GM18870 (cell line): ENCODE data around the gene PACRG.

Experiments
- ATAC-seq: cut with Tn5 transposase; IDR thresholded peaks from one replicate; pipeline ENCODE4 v1.9.1; 2021; ENCODE audit warnings: moderate library complexity; ENCODE audit not compliant: unreplicated experiment

The PACRG gene

DNA sequence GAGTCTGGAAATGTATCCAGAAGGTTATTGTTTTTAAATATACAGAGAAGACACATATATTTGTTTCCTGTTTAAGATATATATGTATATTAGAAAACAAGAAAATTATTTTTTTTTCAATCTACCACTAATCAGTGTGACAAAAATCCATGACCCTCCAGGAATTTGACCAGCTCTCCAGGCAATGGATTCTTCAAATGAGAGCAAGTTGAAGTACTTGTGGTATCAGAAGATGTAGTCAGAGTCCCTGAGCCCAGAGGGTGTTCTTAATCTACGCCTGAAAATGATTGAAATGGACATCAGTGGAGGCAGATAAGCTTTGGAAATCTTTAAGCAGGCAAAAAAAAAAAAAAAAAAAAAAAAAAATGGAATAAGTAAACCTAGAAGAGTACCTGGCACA is 500.3 kb downstream of the PACRG start:
- ATAC-seq: no peak

DNA sequence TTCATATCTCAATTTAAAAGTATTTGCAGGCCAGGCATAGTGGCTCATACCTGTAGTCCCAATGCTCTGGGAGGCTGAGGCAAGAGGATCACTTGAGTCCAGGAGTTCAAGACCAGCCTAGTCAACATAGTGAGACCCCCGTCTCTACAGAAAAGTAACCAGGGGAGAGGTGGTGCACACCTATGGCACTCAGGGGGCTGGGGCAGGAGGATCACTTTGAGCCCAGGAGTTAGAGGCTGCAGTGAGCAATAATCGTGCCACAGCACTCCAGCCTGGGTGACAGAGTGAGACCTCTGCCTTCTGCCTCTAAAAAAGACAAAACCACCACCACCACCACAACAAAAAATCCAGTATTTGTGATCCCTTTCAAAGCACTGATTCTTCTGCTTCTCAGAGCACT is 501.3 kb downstream of the PACRG start:
- ATAC-seq: no peak

DNA sequence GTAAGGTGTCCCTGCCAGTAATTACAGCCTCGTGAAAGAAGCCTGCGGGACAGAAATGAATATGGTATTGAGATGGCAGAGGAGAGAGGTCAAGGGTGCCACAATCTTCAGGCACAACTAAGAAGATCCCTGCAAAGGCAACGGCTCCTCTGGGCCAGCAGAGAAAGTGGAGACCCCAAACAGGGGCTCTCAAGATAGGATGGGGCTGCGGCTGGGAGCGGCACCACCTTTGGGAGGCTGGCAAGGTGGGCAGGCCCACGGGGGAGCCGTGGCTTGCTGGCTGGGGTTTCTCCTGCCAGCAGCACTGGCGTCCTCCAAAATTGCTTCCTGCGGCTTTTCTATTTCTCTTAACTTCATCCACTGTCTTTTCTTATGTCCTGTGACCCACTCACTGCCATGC is 503.1 kb downstream of the PACRG start:
- no peak for ATAC-seq

DNA sequence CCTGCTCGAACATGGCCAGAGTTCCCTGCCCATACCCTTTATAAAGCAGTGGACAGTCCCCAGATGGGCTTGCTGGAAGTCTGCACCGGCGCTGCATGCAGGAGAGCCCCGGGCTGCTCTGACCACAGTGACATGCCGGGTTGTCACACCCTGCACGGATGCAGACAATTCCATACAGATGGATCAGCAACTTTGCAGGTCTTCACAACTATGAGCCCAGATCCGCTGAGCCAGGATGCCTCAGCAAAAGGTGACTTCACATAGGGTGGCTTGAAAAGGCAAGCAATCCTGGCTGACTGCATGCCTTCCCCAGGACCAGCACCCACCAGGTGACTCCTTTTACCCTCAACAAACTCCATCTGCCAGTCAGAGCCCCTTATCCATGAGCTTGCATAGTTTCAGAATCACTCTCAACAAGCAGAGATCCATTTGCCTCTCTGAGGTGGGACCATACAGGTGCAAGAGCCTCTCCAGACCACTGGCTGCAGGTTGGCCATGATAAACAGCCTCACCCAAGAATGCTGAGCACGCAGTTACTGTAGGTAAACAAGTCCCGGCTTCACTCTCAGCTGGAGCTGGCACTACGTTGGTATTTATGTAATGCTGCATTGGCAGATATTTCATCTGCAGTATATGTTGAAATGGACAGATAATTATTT is 503.7 kb downstream of the PACRG start:
- ATAC-seq: no peak

DNA sequence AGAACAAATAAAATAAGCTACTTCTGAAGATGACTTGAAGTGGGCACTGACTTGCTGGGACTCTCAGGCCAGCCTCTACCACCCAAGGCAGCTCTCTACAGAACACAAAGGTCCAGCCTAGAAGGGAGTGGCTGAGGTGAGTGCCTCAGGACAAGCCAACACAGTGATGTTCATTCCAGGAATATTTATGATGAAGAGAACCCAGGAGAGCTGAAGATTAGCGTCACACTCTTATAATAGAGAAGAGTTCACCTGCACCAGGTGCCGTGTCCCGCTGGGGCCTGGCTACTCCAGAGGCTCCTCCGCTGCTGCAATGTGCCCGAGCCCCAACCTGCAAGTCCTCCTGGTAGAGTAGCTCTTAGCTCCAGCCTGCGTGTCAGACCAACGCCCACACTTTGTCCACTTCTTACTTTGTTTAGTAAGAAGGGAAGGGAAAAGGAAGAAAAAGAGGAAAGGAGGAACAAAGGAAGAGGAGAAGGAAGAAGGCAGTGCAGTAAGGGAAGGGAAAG is 504.3 kb downstream of the PACRG start:
- no peak for ATAC-seq

DNA sequence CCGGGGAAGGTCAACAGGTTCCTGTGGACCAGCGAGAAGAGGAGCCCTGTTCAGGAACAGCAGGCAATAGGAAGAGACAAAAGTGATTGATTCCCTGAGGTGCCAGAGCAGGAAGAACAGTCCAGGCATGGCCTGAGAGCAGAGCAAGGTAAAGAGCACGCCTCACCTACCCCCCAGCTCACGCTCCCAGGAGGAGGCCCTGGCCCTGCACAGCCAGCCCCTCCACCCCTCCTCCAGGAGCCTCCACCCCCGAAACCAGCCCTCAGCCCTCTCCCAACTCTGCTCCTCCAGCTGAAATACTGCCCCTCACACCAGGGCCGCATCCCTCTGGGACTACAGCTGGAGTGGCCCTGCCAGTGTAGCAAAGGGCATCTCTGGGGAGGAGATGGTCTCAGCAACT is 504.9 kb downstream of the PACRG start:
- ATAC-seq: no peak

DNA sequence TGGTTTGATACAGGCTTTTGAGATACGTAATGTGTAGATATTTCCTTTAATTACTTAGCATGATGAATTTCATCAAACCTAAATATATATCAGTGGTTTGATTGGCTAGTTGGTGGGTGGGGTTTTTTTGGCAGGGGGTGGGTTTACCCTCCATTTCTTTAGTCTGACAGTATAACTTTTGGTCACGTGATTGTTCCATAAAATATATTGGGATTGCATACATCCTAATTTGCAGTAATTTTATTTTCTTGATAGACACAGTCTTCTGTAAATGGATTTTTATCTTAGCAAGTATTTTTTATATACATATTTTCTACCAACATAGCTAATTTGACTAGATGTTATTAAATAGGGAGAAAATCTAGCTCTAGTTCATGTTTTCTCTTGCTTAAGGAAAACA is 509.3 kb downstream of the PACRG start:
- no peak for ATAC-seq

DNA sequence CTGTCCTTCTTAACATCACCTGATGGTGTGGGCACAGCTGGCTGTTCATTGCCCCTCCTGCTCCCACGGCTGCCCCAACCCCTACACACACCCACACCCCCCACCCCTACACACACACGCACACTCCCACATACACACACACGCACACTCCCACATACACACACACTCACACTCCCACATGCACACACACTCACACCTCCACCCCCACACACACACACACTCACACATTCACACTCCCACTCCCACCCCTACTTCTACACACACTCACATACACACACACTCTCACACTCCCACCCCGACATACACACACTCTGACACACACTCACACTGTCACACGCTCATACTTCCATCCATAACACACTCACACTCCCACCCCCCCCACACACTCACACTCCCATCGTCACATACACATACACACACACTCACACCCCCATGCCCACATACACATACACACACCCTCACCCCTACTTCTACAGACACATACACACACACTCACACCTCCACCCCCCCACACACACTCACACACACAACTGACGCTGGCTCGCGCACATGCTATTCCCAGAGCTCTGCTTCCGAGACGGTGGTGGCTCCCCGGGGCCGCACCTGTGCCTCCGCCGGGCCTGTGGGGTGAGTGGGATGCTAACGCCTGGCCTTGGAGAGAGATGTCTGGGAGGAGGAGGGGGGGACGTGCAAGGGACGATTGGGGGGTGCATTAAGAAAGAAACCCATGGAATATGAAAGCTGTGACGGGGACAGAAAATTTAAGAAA is 512.0 kb downstream of the PACRG start:
- ATAC-seq: no peak

DNA sequence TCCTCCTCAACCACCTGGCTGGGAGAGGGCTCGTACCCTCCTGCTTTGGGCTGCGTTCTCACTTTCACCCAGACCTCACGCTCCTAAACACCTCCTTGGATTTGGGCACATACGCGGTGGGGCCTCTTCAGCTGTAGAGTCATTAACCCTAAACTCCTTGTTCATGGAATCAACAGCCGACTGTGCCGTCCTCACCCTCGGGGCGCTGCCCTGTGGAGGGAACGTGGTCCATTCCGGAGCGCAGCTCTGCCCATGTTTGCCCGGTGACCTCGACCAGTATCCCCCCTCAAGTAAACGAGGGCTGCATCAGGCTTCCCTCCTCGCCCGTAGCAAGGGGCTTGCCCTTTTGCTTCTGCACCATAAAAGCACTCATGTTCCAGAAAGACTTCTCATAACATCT is 512.8 kb downstream of the PACRG start:
- no peak for ATAC-seq

DNA sequence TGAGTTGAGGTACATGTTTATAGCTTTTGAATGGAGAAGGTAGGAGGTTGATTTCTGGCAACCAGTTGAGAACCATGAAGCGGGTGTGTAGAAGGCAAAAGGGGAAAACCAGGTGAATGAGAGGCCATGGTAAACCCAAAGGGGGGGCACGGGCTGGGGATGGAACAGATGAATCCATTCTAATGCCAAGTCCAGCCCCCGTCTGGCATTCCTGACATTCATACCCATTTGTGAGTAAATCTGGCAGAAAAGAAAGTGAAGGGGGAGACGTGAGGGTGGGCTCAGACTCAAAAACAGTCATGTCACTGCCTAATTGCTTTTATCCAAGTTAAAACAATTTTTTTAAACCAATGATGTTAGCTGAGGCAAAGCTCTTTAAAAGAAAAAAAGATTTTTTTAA is 513.9 kb downstream of the PACRG start:
- no peak for ATAC-seq

DNA sequence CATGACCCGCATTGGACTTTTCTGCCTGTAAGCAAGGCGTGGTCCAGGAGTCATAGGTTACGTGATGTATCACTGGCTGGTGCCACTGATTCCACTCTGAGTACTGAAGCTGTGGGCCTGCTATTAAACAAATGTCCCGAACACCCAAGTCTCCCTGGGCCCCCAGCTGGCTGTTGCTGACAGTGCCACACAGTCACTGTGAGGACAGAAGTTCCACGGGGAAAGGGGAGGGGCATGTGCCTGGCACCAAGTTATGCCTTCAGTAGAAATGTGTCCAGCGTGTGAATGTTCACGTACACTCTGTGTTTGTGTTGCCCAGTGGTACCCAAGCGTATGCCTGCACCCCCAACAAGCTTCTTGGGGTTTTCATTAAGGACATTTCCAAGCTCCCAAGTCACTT is 515.3 kb downstream of the PACRG start:
- no peak for ATAC-seq

DNA sequence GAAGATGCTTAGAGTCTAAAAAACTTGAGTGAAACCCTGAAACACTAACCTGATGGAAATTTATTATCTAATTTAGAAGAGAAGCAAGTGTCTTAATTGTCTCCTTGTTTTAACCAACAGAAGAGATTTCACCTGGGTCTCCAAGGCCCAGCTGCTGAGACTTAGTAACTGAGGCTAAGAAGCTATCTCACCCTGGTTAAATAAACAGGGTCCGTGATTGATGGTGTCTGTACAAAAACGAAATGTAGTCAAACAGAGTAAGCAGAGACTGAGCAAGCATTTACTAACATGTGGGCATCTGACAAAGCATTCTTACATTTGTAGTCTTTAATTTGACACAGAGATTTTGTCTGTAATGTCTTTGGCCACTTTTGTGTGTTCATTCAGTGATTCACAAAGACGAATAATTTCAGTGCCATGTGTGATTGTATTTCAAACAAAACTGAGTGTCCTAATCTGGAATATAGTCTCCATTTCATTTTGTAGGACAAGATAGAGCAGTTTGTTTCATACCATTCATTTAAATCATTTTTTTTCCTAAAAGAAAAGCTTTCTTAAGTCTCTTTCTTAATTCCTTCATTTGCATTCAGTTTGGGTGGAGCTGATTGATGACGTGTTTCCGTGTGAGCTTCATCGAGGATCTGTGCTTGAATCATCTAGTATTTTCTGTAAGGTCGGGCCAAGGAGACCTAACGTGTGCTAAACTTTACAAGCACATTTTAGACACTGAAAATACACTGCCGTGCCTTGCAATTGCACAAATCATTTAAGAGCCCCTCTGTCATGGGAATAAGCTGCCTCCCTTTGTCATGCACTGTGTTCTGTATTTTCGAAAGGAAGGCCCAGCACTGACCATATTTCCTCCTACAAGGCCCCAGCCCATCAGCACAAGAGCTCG is 516.2 kb downstream of the PACRG start:
- no peak for ATAC-seq

DNA sequence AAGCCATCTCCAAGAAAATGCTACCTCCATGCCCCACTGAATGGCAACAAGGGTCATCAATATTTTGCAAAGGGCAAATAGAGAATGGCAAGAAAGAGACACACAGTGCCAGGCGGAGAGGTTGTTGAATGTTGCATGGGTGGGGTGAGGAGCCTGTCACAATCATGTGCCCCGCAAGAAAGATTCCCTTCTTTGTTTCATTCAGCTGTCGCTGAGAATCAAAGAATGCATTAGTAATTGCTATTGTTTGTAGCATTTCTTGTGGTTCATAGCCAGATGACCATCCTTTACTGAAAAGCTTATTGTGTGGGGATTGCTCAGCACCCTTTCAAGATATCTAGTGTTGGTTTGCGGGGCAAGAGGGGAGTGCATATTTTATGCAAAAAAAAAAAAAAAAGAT is 520.3 kb downstream of the PACRG start:
- no peak for ATAC-seq

DNA sequence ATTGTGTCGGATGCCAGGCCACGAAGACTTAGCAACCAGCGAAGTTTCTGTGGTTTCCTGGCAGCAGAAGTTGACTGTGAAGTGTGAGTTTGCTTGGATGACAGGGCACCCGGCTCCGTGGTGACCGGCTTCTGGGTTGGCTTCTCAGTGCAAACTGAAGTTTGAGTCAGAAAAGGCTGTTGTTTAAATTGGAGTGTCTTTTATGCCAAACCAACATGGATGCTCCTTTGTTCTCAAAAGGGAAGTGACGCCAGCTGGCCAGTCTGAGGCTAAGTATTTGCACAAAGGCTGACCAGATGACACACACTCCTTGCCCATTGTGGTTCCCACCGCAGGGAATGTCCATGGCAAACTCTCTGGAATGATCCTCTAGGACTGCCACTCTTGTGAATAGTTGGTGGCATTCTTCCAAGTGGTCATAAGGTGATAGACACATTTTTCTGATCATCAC is 521.9 kb downstream of the PACRG start:
- no peak for ATAC-seq

DNA sequence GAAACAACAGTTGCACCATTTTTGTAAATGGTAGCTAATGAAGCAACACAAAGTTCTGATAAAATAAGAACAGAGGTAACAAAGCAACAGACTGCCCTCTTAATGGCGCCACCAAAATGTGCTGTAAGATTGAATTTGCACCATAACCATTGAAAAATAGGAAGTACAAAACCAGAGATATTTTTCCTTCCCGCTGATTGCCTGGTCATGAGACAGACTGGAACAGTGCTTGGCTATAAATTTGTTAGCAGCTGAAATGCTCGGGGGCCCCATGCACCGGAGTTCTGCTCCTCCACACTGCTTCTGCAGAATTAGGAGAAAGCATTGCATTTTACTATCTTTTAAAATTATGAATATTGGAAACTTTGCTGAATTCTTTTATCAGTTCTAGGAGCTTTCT is 522.3 kb downstream of the PACRG start:
- no peak for ATAC-seq

DNA sequence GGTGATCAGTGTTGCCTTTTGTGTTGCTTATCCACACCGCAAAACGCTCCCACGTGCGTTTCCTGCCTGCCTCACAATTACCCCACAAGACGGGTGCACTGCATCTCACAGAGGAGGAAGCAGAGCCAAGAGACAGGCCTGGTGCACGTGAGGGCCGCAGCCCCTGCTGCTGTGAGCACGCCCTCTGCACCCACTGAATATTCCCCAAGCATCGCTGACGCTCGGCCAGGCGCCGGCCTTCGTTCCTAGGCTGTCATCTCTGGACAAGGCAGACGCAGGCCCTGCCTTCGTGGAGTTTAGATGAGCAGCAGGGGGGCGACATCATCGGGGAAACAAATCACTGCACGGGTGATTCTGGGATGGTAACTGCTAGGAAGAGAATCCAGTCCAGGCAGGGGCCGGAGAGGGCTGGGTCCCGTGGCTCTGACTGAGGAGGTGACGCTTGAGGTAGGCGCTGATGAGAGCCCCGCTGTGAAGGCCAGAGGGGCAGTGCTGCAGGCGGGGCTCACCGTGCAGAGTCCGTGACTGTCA is 524.4 kb downstream of the PACRG start:
- ATAC-seq: no peak

DNA sequence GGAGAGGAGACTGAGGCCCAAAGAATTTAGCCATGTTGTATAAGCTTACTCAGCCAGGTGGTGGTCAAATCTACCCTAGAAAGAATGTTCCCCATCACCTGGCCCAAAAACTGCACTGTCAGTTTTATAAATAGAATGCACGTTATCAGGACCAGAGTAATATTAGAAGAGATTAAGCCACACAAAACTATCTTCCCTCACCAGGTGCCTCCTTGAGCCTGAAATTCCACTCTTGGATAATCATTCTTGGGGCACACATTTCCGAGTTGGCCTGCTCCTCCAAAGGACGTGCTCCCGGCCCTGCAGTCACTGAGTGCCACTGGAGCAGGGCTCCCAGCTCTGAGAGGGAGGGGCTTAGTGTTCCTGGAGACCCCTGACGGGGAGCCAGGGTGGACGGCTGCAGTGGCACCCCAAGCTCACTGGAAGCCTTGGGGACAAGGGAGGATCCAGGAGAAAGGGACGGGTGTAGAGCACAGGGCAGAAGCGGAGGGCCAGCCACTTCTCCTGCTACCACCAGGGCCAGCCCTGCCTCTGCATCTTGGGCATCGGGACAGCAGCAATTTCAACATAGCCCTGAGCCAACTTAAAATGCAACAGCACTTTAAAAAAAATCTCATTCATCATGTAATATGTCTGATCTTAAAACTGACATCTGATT is 525.9 kb downstream of the PACRG start:
- no peak for ATAC-seq

DNA sequence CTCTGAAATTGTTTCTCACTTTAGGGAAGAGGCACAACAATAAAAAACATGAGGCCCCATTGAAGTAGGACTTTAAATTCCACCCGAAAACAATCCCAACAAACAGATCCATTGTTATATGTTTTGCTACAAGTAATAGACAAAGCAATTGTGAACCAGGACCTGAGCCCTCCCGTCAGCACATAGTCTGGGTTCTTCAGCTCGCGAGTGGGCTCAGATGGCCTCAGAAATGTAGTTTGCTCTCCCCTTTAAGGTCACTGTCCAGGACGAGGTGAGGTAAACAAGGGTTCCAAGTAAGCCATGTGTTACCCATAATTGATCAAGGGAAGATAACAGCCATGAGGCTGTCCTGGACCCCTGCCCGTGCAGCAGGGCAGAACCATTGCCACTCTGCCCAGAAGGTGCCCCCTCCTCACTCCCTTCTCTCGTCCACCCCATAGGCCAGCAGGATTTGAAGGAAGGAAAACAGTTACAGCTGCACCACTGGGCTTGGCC is 526.6 kb downstream of the PACRG start:
- no peak for ATAC-seq

DNA sequence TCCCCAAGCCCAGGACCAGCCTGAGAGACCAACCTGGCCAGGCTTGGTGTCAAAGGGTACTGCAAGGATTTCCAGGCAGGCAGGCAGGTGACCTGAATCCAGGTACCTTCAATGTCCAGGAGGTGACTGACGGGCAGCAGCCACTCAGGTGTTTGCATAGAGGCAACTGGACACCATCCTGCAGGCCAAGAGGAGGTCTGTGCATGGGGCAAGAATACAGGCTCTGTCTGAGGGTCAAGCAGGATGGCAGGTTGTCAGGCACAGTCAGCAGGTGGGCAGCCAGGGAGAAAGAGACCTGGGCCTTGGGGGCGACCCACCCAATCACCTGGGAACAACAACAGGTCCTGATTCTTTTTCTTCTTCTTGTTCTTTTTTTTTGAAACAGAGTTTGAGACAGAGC is 527.5 kb downstream of the PACRG start:
- ATAC-seq: no peak

DNA sequence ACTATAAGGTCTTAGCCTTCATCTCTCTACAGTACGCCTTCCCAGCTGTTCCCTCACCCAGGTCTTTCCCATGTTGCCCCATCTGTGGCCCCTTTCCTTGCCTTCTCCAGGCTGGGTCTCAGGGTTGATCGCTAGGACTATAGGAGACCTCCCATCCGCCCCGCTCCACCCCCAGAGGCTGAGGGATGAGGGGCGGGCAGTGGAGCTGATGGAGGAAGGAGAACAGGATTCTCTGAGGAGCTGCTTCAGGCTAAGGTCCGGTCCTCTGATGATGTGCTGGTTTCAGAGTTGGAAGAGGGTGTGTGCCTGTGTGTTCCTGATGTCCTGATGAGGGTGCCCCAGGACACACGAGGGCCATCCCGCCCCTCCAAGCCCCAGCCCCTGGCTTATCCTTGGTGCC is 531.9 kb downstream of the PACRG start:
- no peak for ATAC-seq
